Globus pallidus (tissue), 1 donor: Measurements from ENCODE around the gene SLC35E3.

Experiments used
- DNase-seq: peaks from one replicate; pipeline ENCODE4 v3.0.0-alpha.2; 2015; ENCODE audit warnings: low spot score

Gene SLC35E3

GRCh38 chr12:68771223-68771925, 25.4 kb downstream of the SLC35E3 start:
- no peak for DNase-seq

- no peak for DNase-seq
Measured at GRCh38 chr12:68772714-68773113, 26.7 kb downstream of the SLC35E3 start.

GRCh38 chr12:68773582-68773981, 27.6 kb downstream of the SLC35E3 start:
- DNase-seq, result no peak

- DNase-seq, result no peak
Measured at GRCh38 chr12:68775121-68775630, 29.2 kb downstream of the SLC35E3 start.

GRCh38 chr12:68776976-68777610, 31.1 kb downstream of the SLC35E3 start:
- DNase-seq, result no peak

GRCh38 chr12:68779280-68779679, 33.3 kb downstream of the SLC35E3 start:
- DNase-seq, result no peak

GRCh38 chr12:68780731-68781130, 34.8 kb downstream of the SLC35E3 start:
- peak; percentile 20 for DNase-seq

- no peak for DNase-seq
Measured at GRCh38 chr12:68781728-68782127, 35.8 kb downstream of the SLC35E3 start.

GRCh38 chr12:68784015-68784414, 38.0 kb downstream of the SLC35E3 start:
- no peak for DNase-seq

- no peak for DNase-seq
Measured at GRCh38 chr12:68785358-68785757, 39.4 kb downstream of the SLC35E3 start.

GRCh38 chr12:68785823-68786222, 39.8 kb downstream of the SLC35E3 start:
- no peak for DNase-seq

- no peak for DNase-seq
Measured at GRCh38 chr12:68786929-68787328, 41.0 kb downstream of the SLC35E3 start.

- DNase-seq, result no peak
Measured at GRCh38 chr12:68788554-68789143, 42.7 kb downstream of the SLC35E3 start.

GRCh38 chr12:68789144-68789878, 43.3 kb downstream of the SLC35E3 start:
- DNase-seq, result no peak

GRCh38 chr12:68790081-68790951, 44.3 kb downstream of the SLC35E3 start:
- no peak for DNase-seq

GRCh38 chr12:68790952-68791234, 44.9 kb downstream of the SLC35E3 start:
- no peak for DNase-seq

GRCh38 chr12:68791897-68792481, 46.0 kb downstream of the SLC35E3 start:
- DNase-seq, result no peak

GRCh38 chr12:68792952-68793351, 47.0 kb downstream of the SLC35E3 start:
- DNase-seq, result no peak

GRCh38 chr12:68793436-68793835, 47.5 kb downstream of the SLC35E3 start:
- DNase-seq, result no peak

- DNase-seq, result no peak
Measured at GRCh38 chr12:68793975-68794652, 48.1 kb downstream of the SLC35E3 start.
